GM04503 (cell line): ENCODE results near the gene XRCC3.
"Not testable (repeated sequence)": the region's sequence is repeated elsewhere in the genome, so short reads cannot be mapped to it uniquely, and the experiment has no call there.

Experiments
- DNase-seq: peaks from one replicate; pipeline ENCODE4 v3.0.0-alpha.2; 2012; ENCODE audit warnings: low read depth

XRCC3 gene

DNA sequence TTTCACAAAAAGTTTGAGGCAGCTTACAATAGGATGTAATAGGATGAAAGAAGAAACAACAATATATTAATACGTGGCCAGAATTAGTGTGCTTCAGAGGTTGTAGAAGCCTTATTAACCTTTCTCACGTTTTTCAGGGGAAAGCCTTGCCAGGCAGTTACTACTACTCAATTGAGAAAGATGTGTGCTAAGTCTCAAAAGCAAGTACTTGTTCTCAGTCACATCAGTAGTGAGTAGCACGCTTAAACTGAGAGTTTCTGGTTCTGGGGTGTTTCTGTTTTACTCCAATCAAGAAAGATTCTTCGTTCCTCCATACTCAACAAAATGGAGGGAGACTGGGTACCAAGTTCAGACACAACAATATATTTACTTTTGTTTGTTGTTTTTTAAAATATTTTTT lies 47.6 kb downstream of the XRCC3 start:
- no peak for DNase-seq

GRCh38 chr14:103663506-103663905 lies 51.7 kb downstream of the XRCC3 start:
- no peak for DNase-seq

DNA sequence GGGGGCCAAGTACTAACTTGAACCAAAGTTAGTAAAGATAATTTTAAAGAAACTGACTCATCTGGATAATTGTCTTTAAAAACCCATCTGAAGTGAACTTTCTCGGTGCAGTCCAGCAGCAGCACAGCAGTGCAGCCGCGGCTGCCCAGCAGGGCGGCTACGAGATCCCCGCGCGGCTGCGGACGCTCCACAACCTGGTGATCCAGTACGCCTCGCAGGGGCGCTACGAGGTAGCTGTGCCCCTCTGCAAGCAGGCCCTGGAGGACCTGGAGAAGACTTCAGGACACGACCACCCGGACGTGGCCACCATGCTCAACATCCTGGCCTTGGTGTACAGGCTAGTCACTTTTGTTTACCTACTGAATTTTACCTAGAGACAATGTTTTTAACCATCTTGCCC lies 52.7 kb downstream of the XRCC3 start:
- no peak for DNase-seq

- no peak for DNase-seq
These were observed 53.2 kb downstream of the XRCC3 start for GRCh38 chr14:103662029-103662428.

DNA sequence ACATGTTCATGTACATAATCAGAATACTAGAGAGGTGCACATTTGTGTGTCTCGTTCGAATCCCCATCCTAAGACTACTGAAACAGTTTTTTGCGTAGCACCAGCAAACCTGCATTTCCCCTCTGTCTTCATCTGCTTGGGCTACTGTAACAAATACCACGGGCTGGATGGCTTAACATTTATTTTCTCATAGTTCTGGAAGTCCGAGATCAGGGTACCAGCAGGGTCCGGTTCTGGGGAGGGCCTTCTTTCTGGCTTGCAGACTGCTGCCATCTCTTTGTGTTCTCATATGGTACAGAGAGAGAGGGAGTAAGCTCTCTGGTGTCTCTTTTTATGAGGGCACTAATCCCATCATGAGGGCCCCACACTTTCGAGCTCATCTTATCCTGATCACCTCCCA lies 55.6 kb downstream of the XRCC3 start:
- no peak for DNase-seq

DNA sequence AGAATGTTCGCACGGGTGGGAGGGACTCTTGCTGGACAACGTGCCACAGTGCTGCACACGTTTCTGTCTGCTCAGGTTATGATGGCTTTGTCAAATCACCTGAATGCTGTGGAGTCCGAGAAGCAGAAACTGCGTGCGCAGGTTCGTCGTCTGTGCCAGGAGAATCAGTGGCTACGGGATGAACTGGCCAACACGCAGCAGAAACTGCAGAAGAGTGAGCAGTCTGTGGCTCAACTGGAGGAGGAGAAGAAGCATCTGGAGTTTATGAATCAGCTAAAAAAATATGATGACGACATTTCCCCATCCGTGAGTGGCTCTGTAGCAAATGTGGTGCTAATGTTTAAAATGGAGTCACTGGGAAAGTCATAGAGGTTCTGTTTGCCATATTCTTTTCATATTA lies 57.8 kb downstream of the XRCC3 start:
- DNase-seq = peak; percentile 84

GRCh38 chr14:103656756-103657133 lies 58.5 kb downstream of the XRCC3 start:
- DNase-seq = no peak

DNA sequence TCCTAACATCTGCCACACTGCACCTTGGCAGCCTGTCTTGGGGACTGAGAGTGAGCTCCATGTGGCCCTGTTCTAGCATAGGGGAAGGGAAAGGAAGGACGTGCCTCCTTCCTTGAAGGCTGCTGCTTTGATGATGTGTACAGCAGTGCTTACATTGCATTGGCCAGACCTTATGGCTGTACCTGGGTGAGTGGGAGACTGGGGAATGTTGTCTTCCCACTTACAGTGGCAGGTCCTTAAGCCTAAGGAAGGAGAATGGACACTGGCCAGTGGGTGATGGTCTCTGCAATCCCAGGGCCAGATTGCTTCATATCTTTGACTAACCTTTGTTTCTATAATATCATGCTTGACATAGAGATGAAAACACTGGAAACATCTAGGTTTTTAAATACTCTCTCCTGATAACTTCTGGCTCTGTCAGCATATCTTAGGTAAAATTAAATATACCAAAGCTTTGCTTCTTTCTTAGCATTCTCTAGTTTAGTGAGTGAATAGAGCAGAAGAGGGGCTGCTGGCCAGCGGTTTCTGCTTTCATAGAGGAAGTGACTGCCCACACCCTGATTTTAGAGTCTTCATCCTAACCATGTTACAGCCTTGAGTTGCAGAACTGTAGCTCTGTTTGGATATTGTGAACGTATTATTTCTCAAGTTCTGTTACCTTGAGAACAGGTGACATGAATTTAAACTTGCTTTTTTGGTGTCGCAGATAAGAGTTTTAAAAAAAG lies 59.1 kb downstream of the XRCC3 start:
- DNase-seq = no peak

- no peak for DNase-seq
These were observed 60.6 kb downstream of the XRCC3 start for GRCh38 chr14:103654619-103655018.

DNA sequence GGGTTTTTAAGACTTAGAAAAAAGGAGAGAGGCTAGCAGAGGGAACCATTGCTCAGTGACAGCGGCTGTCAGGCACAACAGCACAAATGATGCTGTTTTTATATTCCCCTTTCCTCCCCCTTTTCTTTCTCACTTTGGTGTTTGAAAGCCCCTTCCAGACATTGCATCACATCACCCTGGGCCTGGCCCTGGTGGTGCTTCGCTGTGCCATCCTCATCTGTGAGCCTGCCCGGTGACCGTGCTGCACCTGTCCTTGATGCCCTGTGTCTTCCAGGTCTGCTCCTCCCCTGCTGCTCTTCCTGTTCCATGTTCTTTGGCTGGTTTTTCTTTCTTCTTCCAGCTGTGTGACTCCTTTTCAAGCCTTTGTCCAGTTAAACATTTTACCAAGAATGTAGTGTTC lies 61.4 kb downstream of the XRCC3 start:
- no peak for DNase-seq

DNA sequence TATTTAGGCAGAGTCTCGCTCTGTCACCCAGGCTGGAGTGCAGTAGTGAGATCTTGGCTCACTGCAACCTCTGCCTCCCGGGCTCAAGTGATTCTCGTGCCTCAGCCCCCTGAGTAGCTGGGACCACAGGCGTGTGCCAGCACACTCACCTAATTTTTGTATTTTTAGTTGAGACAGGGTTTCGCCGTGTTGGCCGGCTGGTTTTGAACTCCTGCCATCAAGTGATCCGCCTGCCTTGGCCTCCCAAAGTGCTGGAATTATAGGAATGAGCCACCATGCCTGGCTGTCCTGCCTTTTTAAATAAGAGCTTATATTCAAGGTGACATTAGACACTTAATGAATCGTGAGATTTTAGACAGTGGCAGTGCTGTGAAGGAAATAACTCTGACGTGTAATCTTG lies 61.9 kb downstream of the XRCC3 start:
- DNase-seq = not testable (repeated sequence)

DNA sequence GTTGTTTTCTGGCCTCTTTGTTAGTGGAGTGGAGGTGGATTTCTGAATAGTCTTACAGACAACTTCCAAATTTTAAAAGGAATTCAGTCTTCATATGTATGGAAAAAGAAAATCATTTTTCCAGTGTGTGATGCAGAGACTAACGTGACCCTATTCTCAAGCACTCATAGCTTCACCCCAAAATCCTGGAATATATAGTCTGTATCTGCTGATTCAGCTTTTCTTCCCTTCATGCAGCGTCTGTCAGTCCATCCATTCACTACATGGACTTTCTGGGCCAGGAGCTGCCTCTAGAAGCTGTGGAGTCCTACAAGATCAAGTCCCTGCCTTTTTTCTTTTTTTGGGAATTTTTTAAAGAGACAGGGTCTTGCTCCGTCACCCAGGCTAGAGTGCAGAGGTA lies 62.4 kb downstream of the XRCC3 start:
- DNase-seq = no peak

DNA sequence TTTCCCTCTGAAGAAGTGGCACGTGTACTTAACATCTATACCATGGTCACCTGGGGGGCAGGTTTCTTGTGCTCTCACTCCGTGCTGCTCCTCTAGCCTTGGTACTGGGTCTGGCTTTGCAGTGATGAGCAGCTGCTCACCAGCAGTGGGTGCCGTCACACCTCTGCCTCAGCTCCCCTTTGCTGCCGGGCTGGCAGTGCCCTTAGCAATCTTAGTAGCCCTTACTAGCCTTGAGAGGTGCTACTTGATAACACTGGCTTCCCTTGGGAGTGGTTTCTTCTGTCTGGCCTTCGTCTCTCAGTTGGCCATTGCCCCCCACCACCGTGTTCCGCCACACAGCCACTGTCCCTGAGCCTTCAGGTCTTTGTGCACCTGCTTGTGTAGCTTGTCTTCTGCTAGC lies 63.7 kb downstream of the XRCC3 start:
- DNase-seq = no peak

DNA sequence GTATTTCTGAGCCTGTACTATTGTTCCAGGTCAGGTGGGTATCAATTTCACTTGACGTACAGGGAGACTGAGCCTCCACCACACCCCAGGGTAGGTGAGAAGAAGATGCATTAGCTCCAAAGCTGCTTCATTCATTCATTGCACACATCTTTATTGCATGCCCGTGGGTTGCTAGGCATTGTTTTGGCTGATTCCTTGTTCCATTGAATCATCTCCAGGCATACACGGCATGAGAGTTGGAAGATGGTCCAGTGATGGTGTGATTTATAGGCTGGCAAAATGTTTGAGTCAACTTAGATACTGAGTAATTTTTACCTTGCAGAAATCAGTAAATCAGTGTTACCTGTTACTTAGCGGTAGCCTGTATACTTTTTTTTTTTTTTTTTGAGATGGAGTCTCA lies 65.0 kb downstream of the XRCC3 start:
- DNase-seq = no peak

GRCh38 chr14:103649001-103649400 lies 66.2 kb downstream of the XRCC3 start:
- no peak for DNase-seq
